WERI-Rb-1 (cell line): Measurements from ENCODE around the gene CSTPP1.
"Not testable (repeated sequence)": the region's sequence is repeated elsewhere in the genome, so short reads cannot be mapped to it uniquely, and the experiment has no call there.

ENCODE experiments used
- DNase-seq: peaks from one replicate; pipeline ENCODE4 v3.0.0-alpha.2; 2020
- H3K27ac ChIP-seq: fragments of 250-450 bp; sonication (Bioruptor Pico); 2 replicates; pipeline ENCODE4 v1.5.1; 2020; ENCODE audit warnings: mild to moderate bottlenecking, moderate library complexity
- H3K27me3 ChIP-seq: fragments of 250-450 bp; sonication (Bioruptor Pico); 2 replicates; pipeline ENCODE4 v1.5.1; 2021; ENCODE audit warnings: mild to moderate bottlenecking, low read depth, moderate library complexity; ENCODE audit not compliant: insufficient read depth, severe bottlenecking
- H3K36me3 ChIP-seq: fragments of 250-450 bp; sonication (Bioruptor Pico); 2 replicates; pipeline ENCODE4 v1.5.1; 2020; ENCODE audit warnings: mild to moderate bottlenecking, moderate library complexity
- H3K4me3 ChIP-seq: 2 replicates; pipeline ENCODE4 v1.5.1; 2011; ENCODE audit warnings: low read depth, mild to moderate bottlenecking, control low read depth, low read length
- H3K9me3 ChIP-seq: fragments of 250-450 bp; sonication (Bioruptor Pico); 2 replicates; pipeline ENCODE4 v1.5.1; 2021; ENCODE audit warnings: mild to moderate bottlenecking, moderate library complexity; ENCODE audit not compliant: severe bottlenecking
- CTCF ChIP-seq: IDR thresholded peaks from 2 replicates; pipeline ENCODE4 v1.5.1; 2011; ENCODE audit warnings: low read depth, mild to moderate bottlenecking, control low read depth, inconsistent platforms, low read length

The CSTPP1 gene

DNA sequence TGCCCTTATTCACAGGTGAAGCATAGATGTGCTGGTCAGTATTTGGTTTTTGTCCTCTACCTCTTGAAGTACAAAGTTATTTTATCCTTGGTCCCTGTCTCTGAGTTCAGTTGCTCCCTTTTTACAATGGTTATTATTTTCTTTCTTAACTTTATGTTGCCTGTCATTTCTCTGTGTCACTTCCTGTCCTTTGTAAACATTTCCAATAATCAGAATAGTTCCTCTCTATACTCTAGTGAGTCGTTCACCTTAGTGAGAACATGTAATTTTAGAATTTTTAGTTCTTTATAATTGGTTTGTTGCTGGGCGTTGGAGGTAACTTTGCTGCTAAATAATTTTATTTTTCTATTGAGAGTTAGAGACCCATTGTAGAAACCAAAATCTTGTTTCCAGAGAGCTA, 16.0 kb downstream of the CSTPP1 start:
- Histone ChIP-seq H3K27me3 (no peaks in the 10 kb centered on the region), H3K36me3 (no peaks in the 10 kb centered on the region), H3K9me3 (no peaks in the 10 kb centered on the region), H3K4me3 (no peak overlapping the region), H3K27ac (no peak overlapping the region)
- no peak for DNase-seq
- TF ChIP-seq CTCF = no peak

- DNase-seq = no peak
- Histone ChIP-seq H3K36me3 (no peaks in the 10 kb centered on the region), H3K4me3 (no peak overlapping the region), H3K9me3 (no peaks in the 10 kb centered on the region), H3K27ac (no peak overlapping the region), H3K27me3 (no peaks in the 10 kb centered on the region)
- TF ChIP-seq CTCF = no peak
Measured at GRCh38 chr11:46953093-46953492, 16.5 kb downstream of the CSTPP1 start.

GRCh38 chr11:46958777-46959176, 22.2 kb downstream of the CSTPP1 start:
- no peak for DNase-seq
- Histone ChIP-seq H3K27ac (no peak overlapping the region), H3K9me3 (no peaks in the 10 kb centered on the region), H3K36me3 (no peaks in the 10 kb centered on the region; the same call in 1 of the 2 replicates), H3K4me3 (no peak overlapping the region), H3K27me3 (no peaks in the 10 kb centered on the region)
- TF ChIP-seq CTCF = no peak

- Histone ChIP-seq H3K4me3 (no peak overlapping the region), H3K27ac (no peak overlapping the region), H3K9me3 (no peaks in the 10 kb centered on the region), H3K36me3 (no peaks in the 10 kb centered on the region; the same call in 1 of the 2 replicates), H3K27me3 (no peaks in the 10 kb centered on the region)
- DNase-seq = no peak
- no peak for TF ChIP-seq CTCF
Measured at GRCh38 chr11:46961041-46961440, 24.5 kb downstream of the CSTPP1 start.

DNA sequence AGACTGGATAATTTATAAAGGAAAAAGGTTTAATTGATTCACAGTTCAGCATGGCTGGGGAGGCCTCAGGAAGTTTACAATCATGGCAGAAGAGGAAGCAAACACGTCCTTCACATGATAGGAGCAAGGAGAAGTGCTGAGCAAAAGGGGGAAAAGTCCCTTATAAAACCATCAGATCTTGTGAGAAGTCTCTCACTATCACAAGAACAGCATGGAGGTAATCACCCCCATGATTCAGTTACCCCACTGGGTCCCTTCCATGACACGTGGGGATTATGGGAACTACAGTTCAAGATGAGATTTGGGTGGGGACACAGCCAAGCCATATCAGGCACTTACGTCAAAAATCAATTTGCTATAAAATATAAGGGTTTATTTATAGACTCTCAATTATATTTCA, 25.3 kb downstream of the CSTPP1 start:
- H3K4me3 ChIP-seq, H3K9me3 ChIP-seq, DNase-seq, H3K36me3 ChIP-seq, H3K27me3 ChIP-seq, H3K27ac ChIP-seq: not testable (repeated sequence)

DNA sequence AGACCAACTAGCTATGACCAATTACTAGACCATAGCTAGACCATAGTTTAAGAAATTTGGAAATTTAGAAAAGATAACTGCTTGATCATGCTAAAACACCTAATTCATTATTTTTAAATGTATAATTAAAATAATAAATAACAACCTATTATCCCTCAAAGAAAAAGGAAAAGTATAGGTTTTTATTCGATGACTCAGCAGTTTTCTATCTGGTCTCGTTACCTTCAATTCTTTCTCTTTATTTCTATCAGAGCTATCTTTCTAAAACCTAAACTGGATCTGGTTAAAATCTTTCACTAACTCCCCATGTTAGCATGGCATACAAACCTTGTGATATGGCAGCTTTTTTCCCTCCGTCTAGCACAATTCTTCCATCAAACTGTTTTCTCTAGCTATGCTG, 27.3 kb downstream of the CSTPP1 start:
- no peak overlapping the region for H3K4me3 ChIP-seq
- DNase-seq = no peak
- no peaks in the 10 kb centered on the region; the same call in 1 of the 2 replicates for H3K36me3 ChIP-seq
- no peaks in the 10 kb centered on the region for H3K9me3 ChIP-seq
- no peak for TF ChIP-seq CTCF
- no peaks in the 10 kb centered on the region for H3K27me3 ChIP-seq
- no peak overlapping the region for H3K27ac ChIP-seq
